Osteocyte (in vitro differentiated cells): ENCODE data around the gene MDM1. TPM values are rescaled to one million over a fixed set of nuclear protein-coding genes. Genes with fewer than 3 reads are reported as not detected.
A peak's percentile ranks its signal among the peaks of the same experiment; 100 is the strongest.

Experiments
- DNase-seq: peaks from one replicate; pipeline ENCODE4 v3.0.0; 2021; ENCODE audit warnings: mixed read lengths; ENCODE audit not compliant: unreplicated experiment; ENCODE audit errors: extremely low spot score
- H3K27ac Mint-ChIP-seq: one replicate; pipeline ENCODE4 v1.8.0; 2021; ENCODE audit warnings: mild to moderate bottlenecking, mixed read lengths; ENCODE audit not compliant: unreplicated experiment
- H3K27me3 Mint-ChIP-seq: one replicate; pipeline ENCODE4 v1.8.0; 2021; ENCODE audit warnings: mixed read lengths; ENCODE audit not compliant: unreplicated experiment
- H3K36me3 Mint-ChIP-seq: one replicate; pipeline ENCODE4 v1.8.0; 2021; ENCODE audit warnings: mixed read lengths; ENCODE audit not compliant: unreplicated experiment
- H3K4me1 Mint-ChIP-seq: one replicate; pipeline ENCODE4 v1.8.0; 2021; ENCODE audit warnings: mixed read lengths; ENCODE audit not compliant: unreplicated experiment
- H3K4me3 Mint-ChIP-seq: one replicate; pipeline ENCODE4 v1.8.0; 2021; ENCODE audit warnings: mild to moderate bottlenecking, moderate library complexity, mixed read lengths; ENCODE audit not compliant: unreplicated experiment
- H3K9me3 Mint-ChIP-seq: one replicate; pipeline ENCODE4 v1.8.0; 2021; ENCODE audit warnings: mixed read lengths; ENCODE audit not compliant: unreplicated experiment
- CTCF ChIP-seq: fragments of 200-600 bp; sonication (generic); IDR thresholded peaks from 2 replicates; pipeline ENCODE4 v1.5.0; 2021; ENCODE audit warnings: antibody characterized with exemption, mild to moderate bottlenecking, moderate library complexity
- total RNA-seq: library from RNA; stranded (reverse); gene quantifications from 2 replicates; pipeline ENCODE4 v1.2.1, GENCODE V29; 2021

The MDM1 gene
- total RNA-seq, 1 donor from 2014 or later = 10.9 TPM

- H3K4me3 Mint-ChIP-seq = no peak overlapping the region
- peaks cover 27% of the 10 kb centered on the region for H3K4me1 Mint-ChIP-seq
- no peak for TF ChIP-seq CTCF
Observed at GRCh38 chr12:68361953-68362352, 29.8 kb upstream of the MDM1 start.

GRCh38 chr12:68359674-68360073 lies 27.5 kb upstream of the MDM1 start:
- TF ChIP-seq CTCF = no peak

More at GRCh38 chr12:68361953-68362352, 29.8 kb upstream of the MDM1 start:
- no peak for DNase-seq
- Mint-ChIP-seq H3K9me3 (no peaks in the 10 kb centered on the region), H3K27ac (no peak overlapping the region), H3K36me3 (no peaks in the 10 kb centered on the region), H3K27me3 (no peaks in the 10 kb centered on the region)

GRCh38 chr12:68358532-68359485 lies 26.6 kb upstream of the MDM1 start:
- Mint-ChIP-seq H3K27ac (no peak overlapping the region), H3K4me3 (no peak overlapping the region), H3K4me1 (peaks cover 5% of the 10 kb centered on the region), H3K36me3 (no peaks in the 10 kb centered on the region), H3K27me3 (no peaks in the 10 kb centered on the region), H3K9me3 (no peaks in the 10 kb centered on the region)
- TF ChIP-seq CTCF = peak; percentile 80
- DNase-seq = peak; percentile 86

More at GRCh38 chr12:68359674-68360073, 27.5 kb upstream of the MDM1 start:
- Mint-ChIP-seq H3K36me3 (no peaks in the 10 kb centered on the region), H3K4me3 (no peak overlapping the region), H3K4me1 (peaks cover 11% of the 10 kb centered on the region), H3K9me3 (no peaks in the 10 kb centered on the region), H3K27me3 (no peaks in the 10 kb centered on the region), H3K27ac (no peak overlapping the region)
- DNase-seq = no peak

GRCh38 chr12:68356986-68357385 lies 24.8 kb upstream of the MDM1 start:
- Mint-ChIP-seq H3K4me3 (no peak overlapping the region), H3K36me3 (no peaks in the 10 kb centered on the region), H3K4me1 (peaks cover 2% of the 10 kb centered on the region), H3K27me3 (no peaks in the 10 kb centered on the region), H3K27ac (no peak overlapping the region), H3K9me3 (no peaks in the 10 kb centered on the region)
- no peak for TF ChIP-seq CTCF
- DNase-seq = no peak

GRCh38 chr12:68356060-68356695 lies 24.0 kb upstream of the MDM1 start:
- TF ChIP-seq CTCF = no peak
- Mint-ChIP-seq H3K4me1 (peaks cover 2% of the 10 kb centered on the region), H3K9me3 (no peaks in the 10 kb centered on the region), H3K4me3 (no peak overlapping the region), H3K36me3 (no peaks in the 10 kb centered on the region), H3K27me3 (no peaks in the 10 kb centered on the region), H3K27ac (no peak overlapping the region)
- no peak for DNase-seq
